ENCODE results near the gene RAMAC. TPM values are rescaled to one million over a fixed set of nuclear protein-coding genes. Genes with fewer than 3 reads are reported as not detected.

Gene RAMAC
- total RNA-seq, 1 donor from 2014 or later, result 23.4 TPM

GRCh38 chr15:82971218-82971984, 14.6 kb upstream of the RAMAC start:
- POLR2A ChIA-PET, result no interaction called here
- H3K4me1 Mint-ChIP-seq, result no peaks in the 10 kb centered on the region
- H3K9me3 Mint-ChIP-seq, result no peaks in the 10 kb centered on the region
- CTCF ChIA-PET, result interaction anchor here (0.7 kb wide), 1 partner anchor 40 kb away, joined by 3 read pairs; no protein-coding TSS in a partner anchor
- no peak for TF ChIP-seq CTCF (IDR thresholded peaks at IDR 0.05)
- no peaks in the 10 kb centered on the region for H3K27me3 Mint-ChIP-seq
- ATAC-seq (ENCODE audit: low read depth) (no peak), DNase-seq (no peak)
- intact Hi-C loops (cut with micrococcal nuclease), result no loop called here
- no peak overlapping the region for H3K27ac Mint-ChIP-seq
- no peak overlapping the region for H3K4me3 Mint-ChIP-seq
- no peaks in the 10 kb centered on the region for H3K36me3 Mint-ChIP-seq (ENCODE audit: low read depth)

- ATAC-seq (ENCODE audit: low read depth), result no peak
- H3K4me3 Mint-ChIP-seq, result no peak overlapping the region
- H3K36me3 Mint-ChIP-seq (ENCODE audit: low read depth), result no peaks in the 10 kb centered on the region
- H3K27me3 Mint-ChIP-seq, result no peaks in the 10 kb centered on the region
- no peaks in the 10 kb centered on the region for H3K4me1 Mint-ChIP-seq
- H3K27ac Mint-ChIP-seq, result no peak overlapping the region
- DNase-seq, result no peak
- no peaks in the 10 kb centered on the region for H3K9me3 Mint-ChIP-seq
- POLR2A ChIA-PET, result no interaction called here
- intact Hi-C loops (cut with micrococcal nuclease), result no loop called here
- CTCF ChIA-PET, result no interaction called here
- TF ChIP-seq CTCF (IDR thresholded peaks at IDR 0.05), result no peak
These were observed 13.0 kb upstream of the RAMAC start for GRCh38 chr15:82972990-82973389.

- CTCF ChIA-PET, result no interaction called here
- DNase-seq (no peak), ATAC-seq (ENCODE audit: low read depth) (no peak)
- Mint-ChIP-seq H3K4me3 (no peak overlapping the region), H3K4me1 (no peaks in the 10 kb centered on the region), H3K36me3 (ENCODE audit: low read depth) (no peaks in the 10 kb centered on the region), H3K27me3 (no peaks in the 10 kb centered on the region), H3K27ac (no peak overlapping the region), H3K9me3 (no peaks in the 10 kb centered on the region)
- intact Hi-C loops (cut with micrococcal nuclease), result no loop called here
- no peak for TF ChIP-seq CTCF (IDR thresholded peaks at IDR 0.05)
- POLR2A ChIA-PET, result no interaction called here
These were observed 8.9 kb upstream of the RAMAC start for GRCh38 chr15:82977076-82977475.

- ChIA-PET CTCF (no interaction called here), POLR2A (no interaction called here)
- Mint-ChIP-seq H3K4me3 (no peak overlapping the region), H3K27ac (no peak overlapping the region), H3K4me1 (no peaks in the 10 kb centered on the region), H3K9me3 (no peaks in the 10 kb centered on the region), H3K27me3 (no peaks in the 10 kb centered on the region), H3K36me3 (ENCODE audit: low read depth) (no peaks in the 10 kb centered on the region)
- no peak for TF ChIP-seq CTCF (IDR thresholded peaks at IDR 0.05)
- no peak for DNase-seq
- no peak for ATAC-seq (ENCODE audit: low read depth)
- intact Hi-C loops (cut with micrococcal nuclease), result no loop called here
These were observed 7.6 kb upstream of the RAMAC start for GRCh38 chr15:82978438-82978837.

- ChIA-PET POLR2A (no interaction called here), CTCF (no interaction called here)
- no peak for DNase-seq
- intact Hi-C loops (cut with micrococcal nuclease), result no loop called here
- Mint-ChIP-seq H3K27ac (no peak overlapping the region), H3K4me1 (no peaks in the 10 kb centered on the region), H3K27me3 (no peaks in the 10 kb centered on the region), H3K9me3 (no peaks in the 10 kb centered on the region), H3K36me3 (ENCODE audit: low read depth) (no peaks in the 10 kb centered on the region), H3K4me3 (no peak overlapping the region)
- TF ChIP-seq CTCF (IDR thresholded peaks at IDR 0.05), result no peak
- ATAC-seq (ENCODE audit: low read depth), result no peak
These were observed 6.3 kb upstream of the RAMAC start for GRCh38 chr15:82979726-82980125.

Data from activated B cell treated with CpG ODN at 0.5 μM for 24 hours (primary cell).